Central memory CD8-positive, alpha-beta T cell (primary cell): Measurements from ENCODE around the gene DRC1.

Experiments used
- ATAC-seq: fragments of 150-1000 bp; cut with Tn5 transposase; replicated peaks from 2 replicates; pipeline ENCODE4 v1.10.0; 2022; ENCODE audit warnings: mild to moderate bottlenecking, moderate FRiP score, moderate number of reproducible peaks; ENCODE audit not compliant: poor library complexity, severe bottlenecking; ENCODE audit errors: extremely low read depth
- DNase-seq, 2 donors: peaks; one replicate each; pipeline ENCODE4 v3.0.0; 2021; ENCODE audit warnings: low spot score in 2 of 2
- H3K27ac Mint-ChIP-seq: one replicate; pipeline ENCODE4 v1.8.0; 2022; ENCODE audit warnings: low read depth, mild to moderate bottlenecking, moderate library complexity, mixed read lengths
- H3K27me3 Mint-ChIP-seq: one replicate; pipeline ENCODE4 v1.8.0; 2022; ENCODE audit warnings: mixed read lengths
- H3K36me3 Mint-ChIP-seq: one replicate; pipeline ENCODE4 v1.8.0; 2022; ENCODE audit warnings: mild to moderate bottlenecking, moderate library complexity, mixed read lengths; ENCODE audit not compliant: insufficient read depth
- H3K4me1 Mint-ChIP-seq: one replicate; pipeline ENCODE4 v1.8.0; 2022; ENCODE audit warnings: mixed read lengths
- H3K4me3 Mint-ChIP-seq: one replicate; pipeline ENCODE4 v1.8.0; 2022; ENCODE audit warnings: mild to moderate bottlenecking, moderate library complexity, mixed read lengths
- H3K9me3 Mint-ChIP-seq: one replicate; pipeline ENCODE4 v1.8.0; 2022; ENCODE audit warnings: mixed read lengths

Gene DRC1

DNA sequence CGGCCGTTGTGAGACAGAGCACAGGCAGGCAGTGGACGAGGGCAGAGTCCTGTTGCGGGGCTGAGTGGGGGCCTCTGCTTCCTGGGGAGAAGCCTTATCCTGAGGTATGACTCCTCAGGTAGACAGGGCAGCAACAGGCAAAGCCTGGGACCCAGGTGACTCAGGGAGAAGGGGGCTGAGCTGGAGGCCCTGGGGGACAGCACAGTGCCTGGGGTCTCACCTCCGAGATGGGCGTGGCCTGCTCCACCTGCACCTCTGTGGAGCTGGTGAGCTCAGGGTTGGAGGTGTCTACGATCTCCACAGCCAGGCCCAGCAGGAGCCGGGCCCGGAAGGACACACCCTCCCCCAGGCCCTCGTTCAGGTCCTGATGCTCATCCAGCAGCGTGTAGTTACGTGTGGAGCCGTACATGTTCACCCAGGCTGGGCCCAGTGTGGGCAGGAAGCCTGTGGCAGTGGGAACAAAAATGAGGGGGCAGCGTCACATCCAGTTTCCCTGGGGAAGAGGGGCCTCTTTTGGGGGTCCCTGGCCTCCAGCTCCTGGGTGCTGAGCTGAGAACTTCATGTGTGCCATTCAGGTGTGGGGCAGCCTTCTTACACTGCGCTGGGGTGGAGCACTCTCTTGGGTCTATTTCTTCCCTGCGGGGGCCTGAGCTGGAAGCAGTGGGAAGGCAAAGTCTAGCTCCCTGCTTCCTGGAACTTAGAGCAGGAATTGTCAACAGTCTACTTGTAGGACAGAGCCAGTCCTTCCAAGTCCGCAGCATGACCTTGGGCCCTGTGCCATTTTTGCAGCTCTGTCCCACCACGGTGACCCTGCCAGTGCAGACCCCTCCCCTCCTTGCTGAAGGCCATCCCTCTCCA is 79.1 kb downstream of the DRC1 start:
- no peaks in the 10 kb centered on the region for H3K9me3 Mint-ChIP-seq
- DNase-seq (no peak), ATAC-seq (no peak)
- no peak overlapping the region for H3K27ac Mint-ChIP-seq
- H3K4me3 Mint-ChIP-seq: no peak overlapping the region
- H3K36me3 Mint-ChIP-seq: no peaks in the 10 kb centered on the region
- peaks cover 7% of the 10 kb centered on the region for H3K4me1 Mint-ChIP-seq
- peaks cover 19% of the 10 kb centered on the region for H3K27me3 Mint-ChIP-seq

DNA sequence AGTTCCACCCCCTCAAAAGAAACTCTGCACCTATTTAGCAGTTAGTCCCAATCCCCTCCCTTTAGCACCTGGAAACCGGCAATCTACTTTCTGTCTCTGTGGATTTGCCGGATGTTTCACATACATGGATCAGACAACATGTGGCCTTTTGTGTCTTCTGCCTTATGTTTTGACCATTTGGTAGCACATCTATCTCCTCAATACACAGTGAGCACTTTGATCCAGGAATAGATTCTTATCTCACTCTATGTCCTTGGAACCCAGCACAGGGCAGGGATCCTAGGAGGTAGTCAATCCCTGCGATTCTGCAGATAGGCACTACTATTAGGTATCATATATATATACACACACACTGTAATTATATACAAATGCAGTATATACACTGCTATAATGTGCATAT is 80.0 kb downstream of the DRC1 start:
- H3K4me3 Mint-ChIP-seq: no peak overlapping the region
- H3K4me1 Mint-ChIP-seq: peaks cover 7% of the 10 kb centered on the region

DNA sequence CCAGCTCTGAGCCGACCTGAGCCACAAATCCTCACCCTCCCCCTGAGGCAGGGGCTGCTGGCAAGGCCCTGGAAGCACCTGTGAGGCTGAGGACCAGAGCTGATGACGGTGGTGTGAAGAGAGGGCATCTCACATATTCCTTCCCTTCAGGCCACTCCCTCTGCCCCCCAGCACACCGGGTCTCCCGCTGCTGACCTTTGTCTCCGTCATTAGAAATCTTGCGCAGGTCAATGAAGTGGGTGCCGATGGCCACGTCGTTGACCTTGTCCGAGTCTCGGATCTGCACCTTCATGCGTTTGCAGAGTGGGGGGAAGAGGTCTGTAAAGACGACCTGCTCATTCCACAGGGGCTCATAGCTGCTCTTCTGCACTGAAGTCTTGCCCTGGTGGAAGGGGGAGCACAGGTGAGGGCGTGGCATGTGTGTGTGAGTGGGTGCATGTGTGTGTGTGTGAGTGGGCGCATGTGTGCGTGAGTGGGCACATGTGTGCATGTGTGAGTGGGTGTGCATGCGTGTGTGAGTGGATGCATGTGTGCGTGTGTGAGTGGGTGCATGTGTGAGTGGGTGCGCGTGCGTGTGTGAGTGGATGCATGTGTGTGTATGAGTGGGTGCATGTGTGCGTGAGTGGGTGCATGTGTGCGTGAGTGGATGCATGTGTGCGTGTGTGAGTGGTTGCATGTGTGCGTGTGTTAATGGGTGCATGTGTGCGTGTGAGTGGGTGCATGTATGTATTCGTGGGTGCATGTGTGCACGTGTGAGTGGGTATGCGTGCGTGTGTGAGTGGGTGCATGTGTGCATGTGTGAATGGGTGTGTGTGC is 80.7 kb downstream of the DRC1 start:
- no peak overlapping the region for H3K4me3 Mint-ChIP-seq
- DNase-seq: no peak

More for the DNA sequence above, 80.0 kb downstream of the DRC1 start:
- Mint-ChIP-seq H3K27me3 (peaks cover 20% of the 10 kb centered on the region), H3K27ac (no peak overlapping the region), H3K9me3 (no peaks in the 10 kb centered on the region), H3K36me3 (no peaks in the 10 kb centered on the region)
- DNase-seq (no peak), ATAC-seq (no peak)

DNA sequence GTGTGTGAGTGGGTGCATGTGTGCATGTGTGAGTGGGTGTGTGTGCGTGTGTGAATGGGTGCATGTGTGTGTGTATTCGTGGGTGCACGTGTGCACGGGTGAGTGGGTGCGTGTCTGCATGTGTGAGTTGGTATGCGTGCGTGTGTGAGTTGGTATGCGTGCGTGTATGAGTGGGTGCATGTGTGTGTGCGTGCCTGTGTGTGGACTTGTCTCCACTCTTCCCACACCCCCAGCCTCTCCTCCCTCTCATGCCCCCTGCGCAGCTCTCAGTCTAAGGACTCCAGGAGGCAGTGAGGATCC is 81.3 kb downstream of the DRC1 start:
- no peak overlapping the region for H3K27ac Mint-ChIP-seq
- DNase-seq: no peak
- no peaks in the 10 kb centered on the region for H3K9me3 Mint-ChIP-seq
- no peaks in the 10 kb centered on the region for H3K36me3 Mint-ChIP-seq
- ATAC-seq: no peak
- H3K4me3 Mint-ChIP-seq: no peak overlapping the region
- no peaks in the 10 kb centered on the region for H3K4me1 Mint-ChIP-seq
- peaks cover 20% of the 10 kb centered on the region for H3K27me3 Mint-ChIP-seq

More for the DNA sequence above, 80.7 kb downstream of the DRC1 start:
- Mint-ChIP-seq H3K27me3 (peaks cover 20% of the 10 kb centered on the region), H3K36me3 (no peaks in the 10 kb centered on the region), H3K9me3 (no peaks in the 10 kb centered on the region), H3K4me1 (peaks cover 6% of the 10 kb centered on the region), H3K27ac (no peak overlapping the region)
- no peak for ATAC-seq

DNA sequence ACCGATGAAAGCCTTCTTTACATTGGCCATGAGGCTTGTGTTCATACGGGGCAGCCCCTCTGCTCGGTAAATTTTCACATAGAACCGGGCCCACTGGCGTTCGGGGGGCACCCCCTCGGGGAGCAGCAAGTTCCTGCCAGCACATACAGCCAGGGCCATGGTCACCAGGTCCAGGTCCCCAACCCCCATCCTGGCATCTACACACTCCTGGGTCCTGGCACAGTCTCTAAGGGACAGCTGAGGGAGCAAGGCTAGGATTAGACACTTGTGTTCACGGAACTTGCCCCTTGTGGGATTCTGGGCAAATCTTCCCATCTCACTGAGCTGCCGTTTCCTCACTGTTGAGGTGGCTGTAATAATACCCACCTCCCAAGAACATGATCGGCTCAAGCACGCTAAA is 81.8 kb downstream of the DRC1 start:
- H3K27ac Mint-ChIP-seq: no peak overlapping the region

DNA sequence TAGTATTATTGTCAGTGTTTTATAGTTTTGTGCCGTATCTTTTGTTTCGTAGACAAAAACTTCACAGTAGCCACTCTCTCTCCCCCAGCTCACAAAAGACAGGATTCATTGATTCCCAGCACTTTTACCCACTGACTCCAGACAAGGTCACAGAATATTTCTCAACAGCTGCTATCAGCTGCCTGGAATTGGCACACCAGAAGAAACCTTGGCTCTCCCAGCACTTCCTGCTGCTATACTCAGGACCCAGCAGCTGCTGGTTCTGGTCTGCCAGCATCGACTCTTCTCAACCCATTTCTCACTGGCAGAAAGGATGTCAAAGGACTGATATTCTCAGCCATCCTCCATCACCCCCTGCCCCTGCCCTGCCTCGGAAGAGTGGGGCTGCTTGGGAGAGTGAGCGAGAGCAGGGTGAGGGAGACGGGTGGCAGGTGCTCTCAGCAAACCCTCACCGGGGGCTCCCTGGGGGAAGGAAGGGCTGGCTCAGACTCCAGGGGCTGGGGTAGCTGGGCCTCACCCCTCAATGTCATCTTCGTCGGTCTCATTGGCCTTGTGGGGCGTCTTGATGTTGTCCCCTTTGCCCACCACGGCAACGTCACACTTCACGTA is 82.3 kb downstream of the DRC1 start:
- H3K4me1 Mint-ChIP-seq: no peaks in the 10 kb centered on the region
- H3K9me3 Mint-ChIP-seq: no peaks in the 10 kb centered on the region

More for the DNA sequence above, 81.8 kb downstream of the DRC1 start:
- no peaks in the 10 kb centered on the region for H3K4me1 Mint-ChIP-seq
- ATAC-seq (no peak), DNase-seq (no peak)
- no peaks in the 10 kb centered on the region for H3K9me3 Mint-ChIP-seq
- H3K4me3 Mint-ChIP-seq: no peak overlapping the region
- peaks cover 20% of the 10 kb centered on the region for H3K27me3 Mint-ChIP-seq
- H3K36me3 Mint-ChIP-seq: no peaks in the 10 kb centered on the region

DNA sequence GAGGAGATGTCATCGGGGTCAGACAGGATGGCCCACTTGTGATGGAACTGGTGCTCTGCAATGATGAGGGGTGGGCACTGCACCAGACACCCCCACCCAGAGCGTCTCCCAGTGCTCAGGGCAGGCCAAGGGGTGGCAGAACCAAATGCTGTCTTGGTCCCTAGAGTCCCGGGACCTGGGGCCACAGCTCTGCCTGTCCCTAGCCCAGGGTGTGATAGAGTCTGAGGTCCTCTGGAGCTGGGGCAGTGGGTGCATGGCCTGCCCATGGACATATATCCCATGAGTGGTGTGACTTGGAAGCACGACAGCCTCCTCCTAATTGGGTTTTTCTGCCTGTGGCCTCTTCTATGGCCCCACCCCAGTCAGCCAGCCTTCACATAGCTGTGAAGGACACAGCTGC is 82.9 kb downstream of the DRC1 start:
- Mint-ChIP-seq H3K4me1 (no peaks in the 10 kb centered on the region), H3K27me3 (peaks cover 20% of the 10 kb centered on the region), H3K4me3 (no peak overlapping the region), H3K36me3 (no peaks in the 10 kb centered on the region), H3K9me3 (no peaks in the 10 kb centered on the region), H3K27ac (no peak overlapping the region)
- ATAC-seq: no peak
- no peak for DNase-seq

More for the DNA sequence above, 82.3 kb downstream of the DRC1 start:
- DNase-seq (no peak), ATAC-seq (no peak)
- no peak overlapping the region for H3K27ac Mint-ChIP-seq
- peaks cover 20% of the 10 kb centered on the region for H3K27me3 Mint-ChIP-seq
- no peaks in the 10 kb centered on the region for H3K36me3 Mint-ChIP-seq
- H3K4me3 Mint-ChIP-seq: no peak overlapping the region

DNA sequence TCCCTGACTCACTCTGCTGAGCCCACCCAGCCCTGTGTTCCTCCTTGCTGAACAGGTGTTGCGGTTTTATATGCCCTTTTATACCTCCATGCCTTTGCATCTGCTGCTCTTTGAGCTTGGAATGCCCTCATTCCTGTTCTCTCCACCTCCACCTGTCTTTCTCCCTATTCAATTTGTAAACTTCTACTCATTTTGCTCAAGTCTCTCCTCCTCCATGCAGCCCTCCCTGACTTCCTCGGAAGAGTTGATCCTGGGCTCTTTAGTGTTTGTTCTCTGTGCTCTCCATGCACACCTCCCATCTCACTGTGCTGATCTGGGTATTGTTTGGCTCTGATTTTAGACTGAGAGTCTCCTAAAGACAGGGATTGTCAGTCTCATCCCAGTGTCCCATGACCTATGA is 83.4 kb downstream of the DRC1 start:
- H3K27ac Mint-ChIP-seq: no peak overlapping the region
- no peak overlapping the region for H3K4me3 Mint-ChIP-seq
- no peaks in the 10 kb centered on the region for H3K36me3 Mint-ChIP-seq
- no peaks in the 10 kb centered on the region for H3K9me3 Mint-ChIP-seq
- ATAC-seq (no peak), DNase-seq (no peak)
- H3K27me3 Mint-ChIP-seq: peaks cover 20% of the 10 kb centered on the region
- no peaks in the 10 kb centered on the region for H3K4me1 Mint-ChIP-seq

DNA sequence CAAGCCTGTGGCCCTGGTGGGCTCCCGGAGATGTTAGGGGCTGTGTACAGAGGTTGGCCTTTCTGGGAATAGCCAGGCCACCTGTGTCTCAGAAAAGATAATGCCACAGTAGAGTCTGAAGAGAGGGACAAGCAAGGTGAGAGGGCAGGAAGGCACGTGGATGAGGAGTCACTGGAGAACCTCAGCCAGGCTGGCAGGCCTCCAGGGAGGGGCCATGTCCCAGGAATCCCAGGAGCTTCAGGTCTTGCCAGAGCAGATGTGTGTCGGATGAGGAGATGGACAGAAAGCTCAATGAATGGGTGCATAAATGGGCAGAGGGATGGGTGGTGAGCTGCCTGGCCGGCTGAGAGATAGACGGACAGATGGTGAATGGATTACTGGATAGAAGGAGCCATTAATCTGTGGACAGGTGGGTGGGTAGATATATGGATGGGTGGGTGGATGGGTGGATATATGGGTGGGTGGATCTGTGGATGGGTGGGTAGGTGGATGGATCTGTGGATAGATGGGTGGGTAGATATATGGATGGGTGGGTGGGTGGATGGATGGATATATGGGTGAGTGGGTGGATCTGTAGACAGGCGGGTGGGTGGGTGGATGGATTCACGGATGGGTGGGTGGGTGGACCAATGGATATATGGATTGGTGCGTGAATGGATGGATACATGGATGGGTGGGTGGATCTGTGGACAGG is 84.2 kb downstream of the DRC1 start:
- no peak for ATAC-seq
- no peaks in the 10 kb centered on the region for H3K9me3 Mint-ChIP-seq

DNA sequence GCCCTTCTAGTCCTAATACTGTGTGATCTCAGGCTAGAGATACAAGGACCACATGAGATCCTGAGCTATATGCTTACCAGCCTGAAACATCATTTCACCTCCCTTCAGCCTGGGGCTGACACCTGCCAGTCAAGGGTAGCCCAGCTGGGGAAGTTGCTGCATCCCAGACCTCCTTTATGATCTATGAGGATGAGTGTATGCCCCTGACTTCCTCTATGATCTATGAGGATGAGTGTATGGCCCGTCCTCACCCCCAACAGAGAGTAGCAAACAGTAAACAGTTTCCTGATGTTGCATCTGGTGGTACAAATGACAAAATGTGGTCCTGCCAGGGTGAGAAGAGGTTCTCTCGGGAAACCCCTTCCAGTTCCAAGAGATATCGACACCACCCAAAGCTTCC is 85.1 kb downstream of the DRC1 start:
- ATAC-seq: no peak
- Mint-ChIP-seq H3K27me3 (peaks cover 20% of the 10 kb centered on the region), H3K4me1 (no peaks in the 10 kb centered on the region), H3K36me3 (no peaks in the 10 kb centered on the region), H3K27ac (no peak overlapping the region), H3K4me3 (no peak overlapping the region), H3K9me3 (no peaks in the 10 kb centered on the region)
- DNase-seq: no peak

More for the DNA sequence above, 84.2 kb downstream of the DRC1 start:
- Mint-ChIP-seq H3K4me1 (no peaks in the 10 kb centered on the region), H3K36me3 (no peaks in the 10 kb centered on the region), H3K27me3 (peaks cover 20% of the 10 kb centered on the region), H3K27ac (no peak overlapping the region), H3K4me3 (no peak overlapping the region)
- DNase-seq: no peak

DNA sequence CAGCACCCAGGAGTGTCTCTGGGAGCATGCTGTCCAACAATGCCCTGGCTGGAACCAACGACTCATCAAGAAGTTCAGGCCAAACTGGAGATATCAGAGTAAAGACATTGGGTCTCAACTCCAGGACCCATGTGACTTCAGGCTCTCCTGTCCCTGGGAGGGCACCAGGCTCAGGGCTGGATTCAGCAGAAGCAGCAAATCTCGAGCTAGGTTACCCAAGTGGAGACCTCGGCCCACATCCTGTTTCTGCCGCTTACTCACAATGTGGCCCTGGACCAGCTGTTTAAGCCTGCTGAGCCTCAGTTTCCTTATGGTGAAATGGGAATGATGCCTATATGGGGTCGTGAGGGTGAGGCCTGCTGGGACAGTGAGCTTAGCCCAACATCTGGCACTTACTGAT is 85.5 kb downstream of the DRC1 start:
- no peak overlapping the region for H3K4me3 Mint-ChIP-seq
- ATAC-seq (no peak), DNase-seq (no peak)
- H3K27me3 Mint-ChIP-seq: peaks cover 20% of the 10 kb centered on the region
- no peaks in the 10 kb centered on the region for H3K36me3 Mint-ChIP-seq
- no peaks in the 10 kb centered on the region for H3K9me3 Mint-ChIP-seq
- no peaks in the 10 kb centered on the region for H3K4me1 Mint-ChIP-seq
- no peak overlapping the region for H3K27ac Mint-ChIP-seq

DNA sequence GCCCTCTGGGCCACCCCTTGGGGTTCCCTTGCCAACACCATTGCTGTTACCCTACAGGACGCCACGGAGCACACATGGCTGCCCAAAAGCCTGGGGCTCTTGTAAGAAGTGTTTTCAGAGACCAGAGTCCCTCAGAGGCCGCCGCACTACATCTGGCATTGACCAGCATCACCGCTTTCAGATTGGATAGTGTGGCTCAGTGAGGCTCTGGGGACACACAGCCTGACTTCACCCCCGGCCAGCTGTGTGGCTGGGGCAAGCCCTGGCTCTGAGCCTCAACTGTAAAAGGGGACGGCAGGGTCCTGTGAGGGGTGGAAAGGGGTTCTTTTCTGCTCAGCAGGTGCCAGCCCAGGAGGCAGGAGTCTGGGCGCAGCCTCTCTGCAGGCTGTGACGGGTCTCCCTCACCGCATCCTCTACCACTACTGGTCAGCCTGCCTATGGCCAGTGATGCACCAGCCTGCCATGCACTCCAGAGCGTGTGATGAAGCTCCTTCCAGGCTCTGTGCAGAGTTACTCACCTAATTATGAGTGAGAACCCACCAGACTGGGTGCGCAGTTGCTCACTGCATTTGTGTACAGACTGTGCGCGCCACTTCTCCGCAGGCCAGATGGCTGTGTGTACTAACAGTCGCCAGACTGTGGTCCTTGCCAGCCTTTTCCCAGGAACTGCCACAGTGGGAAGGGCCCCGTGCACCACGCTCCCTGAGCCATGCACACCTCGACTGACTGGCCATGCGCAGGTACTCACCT is 86.9 kb downstream of the DRC1 start:
- DNase-seq (no peak), ATAC-seq (no peak)
- H3K4me1 Mint-ChIP-seq: no peaks in the 10 kb centered on the region
- H3K4me3 Mint-ChIP-seq: no peak overlapping the region
- no peak overlapping the region for H3K27ac Mint-ChIP-seq
- H3K9me3 Mint-ChIP-seq: no peaks in the 10 kb centered on the region
- H3K36me3 Mint-ChIP-seq: no peaks in the 10 kb centered on the region
- peaks cover 19% of the 10 kb centered on the region for H3K27me3 Mint-ChIP-seq
